ENCODE results near the gene PSMF1. TPM values are rescaled to one million over a fixed set of nuclear protein-coding genes. Genes with fewer than 3 reads are reported as not detected.
A peak's percentile ranks its signal among the peaks of the same experiment; 100 is the strongest.

PSMF1 gene
- total and polyA plus RNA-seq, 2 of the 13 experiments (the other 11 are each of a cell fraction or from before 2014, with no cell fraction given), result 82.5 to 86.0 TPM

DNA sequence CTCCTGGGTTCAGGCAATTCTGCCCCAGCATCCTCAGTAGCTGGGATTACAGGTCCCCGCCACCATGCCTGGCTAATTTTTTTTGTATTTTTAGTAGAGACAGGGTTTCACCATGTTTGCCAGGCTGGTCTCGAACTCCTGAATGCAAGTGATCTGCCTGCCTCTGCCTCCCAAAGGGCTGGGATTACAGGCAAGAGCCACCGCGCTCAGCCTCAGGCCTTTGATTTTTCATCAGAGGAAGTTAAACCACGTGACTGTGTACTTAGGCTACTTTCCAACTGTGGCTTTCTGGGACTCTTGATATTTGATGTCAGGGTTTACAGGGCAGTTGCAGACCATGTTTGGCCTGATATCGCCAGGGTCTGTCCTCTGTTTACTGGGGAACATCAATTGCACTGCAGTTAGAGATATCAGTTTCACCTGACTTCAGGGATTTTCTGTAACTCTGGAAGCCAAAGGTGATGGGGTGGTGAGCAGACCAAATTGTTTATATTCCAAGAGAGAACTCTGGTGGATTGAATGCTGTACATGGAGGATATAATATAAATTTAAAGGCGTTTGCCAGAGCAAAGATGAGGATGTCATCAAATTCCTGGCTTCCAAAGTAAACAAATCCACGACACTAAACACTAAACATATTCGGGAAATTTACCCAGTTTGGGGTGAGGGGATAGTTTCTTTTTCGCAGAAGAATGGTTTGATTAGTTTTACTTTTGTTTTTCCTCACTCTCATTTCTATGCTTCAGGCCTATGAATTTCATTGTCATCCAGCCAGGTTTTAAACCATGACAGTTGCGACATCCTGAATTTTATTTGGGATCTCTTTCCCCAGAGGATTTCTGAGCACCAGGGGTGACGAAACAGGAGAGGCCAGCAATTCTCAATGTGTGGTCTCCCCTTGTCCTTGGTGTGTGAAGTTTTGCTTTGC, 4.2 kb downstream of the PSMF1 start (continued):
- peak; percentile 94 for TF ChIP-seq SAP130 (CRISPR knock-in tag; IDR thresholded peaks at IDR 0.05; ENCODE audit: low read depth)
- no peak for TF ChIP-seq PTBP1 (IDR thresholded peaks at IDR 0.05; ENCODE audit: low read depth, low read length, poor library complexity, severe bottlenecking)
- peak; percentile 27; the same call in 1 of the 2 replicates for TF ChIP-seq ZC3H13 (CRISPR knock-in tag; IDR thresholded peaks at IDR 0.05)
- peak; percentile 91; the same call in 1 of the 2 replicates for TF ChIP-seq ZNF598 (CRISPR knock-in tag; IDR thresholded peaks at IDR 0.05; ENCODE audit: borderline replicate concordance)
- TF ChIP-seq, protein P1, sequence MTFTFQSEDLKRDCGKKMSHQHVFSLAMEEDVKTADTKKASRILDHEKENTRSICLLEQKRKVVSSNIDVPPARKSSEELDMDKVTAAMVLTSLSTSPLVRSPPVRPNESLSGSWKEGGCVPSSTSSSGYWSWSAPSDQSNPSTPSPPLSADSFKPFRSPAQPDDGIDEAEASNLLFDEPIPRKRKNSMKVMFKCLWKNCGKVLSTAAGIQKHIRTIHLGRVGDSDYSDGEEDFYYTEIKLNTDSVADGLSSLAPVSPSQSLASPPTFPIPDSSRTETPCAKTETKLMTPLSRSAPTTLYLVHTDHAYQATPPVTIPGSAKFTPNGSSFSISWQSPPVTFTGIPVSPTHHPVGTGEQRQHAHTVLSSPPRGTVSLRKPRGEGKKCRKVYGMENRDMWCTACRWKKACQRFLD (CRISPR knock-in tag; IDR thresholded peaks at IDR 0.05; ENCODE audit: borderline replicate concordance), result no peak
- no peak for TF ChIP-seq AHR (CRISPR knock-in tag; IDR thresholded peaks at IDR 0.05)
- peak; percentile 59; the same call in 1 of the 2 replicates for TF ChIP-seq ZNF44 (CRISPR knock-in tag; IDR thresholded peaks at IDR 0.05)
- 0 out of 2 replicates have a peak, but pooled peaks have one; percentile 53 for TF ChIP-seq SP4 (CRISPR knock-in tag; IDR thresholded peaks at IDR 0.05)
- TF ChIP-seq, protein P2, sequence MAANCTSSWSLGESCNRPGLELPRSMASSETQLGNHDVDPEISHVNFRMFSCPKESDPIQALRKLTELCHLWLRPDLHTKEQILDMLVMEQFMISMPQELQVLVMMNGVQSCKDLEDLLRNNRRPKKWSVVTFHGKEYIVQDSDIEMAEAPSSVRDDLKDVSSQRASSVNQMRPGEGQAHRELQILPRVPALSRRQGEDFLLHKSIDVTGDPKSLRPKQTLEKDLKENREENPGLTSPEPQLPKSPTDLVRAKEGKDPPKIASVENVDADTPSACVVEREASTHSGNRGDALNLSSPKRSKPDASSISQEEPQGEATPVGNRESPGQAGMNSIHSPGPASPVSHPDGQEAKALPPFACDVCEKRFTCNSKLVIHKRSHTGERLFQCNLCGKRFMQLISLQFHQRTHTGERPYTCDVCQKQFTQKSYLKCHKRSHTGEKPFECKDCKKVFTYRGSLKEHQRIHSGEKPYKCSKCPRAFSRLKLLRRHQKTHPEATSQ (CRISPR knock-in tag; IDR thresholded peaks at IDR 0.05; ENCODE audit: borderline replicate concordance), result no peak
- peak; percentile 68 for TF ChIP-seq NCOA2 (CRISPR knock-in tag; IDR thresholded peaks at IDR 0.05)
- TF ChIP-seq, protein P3, sequence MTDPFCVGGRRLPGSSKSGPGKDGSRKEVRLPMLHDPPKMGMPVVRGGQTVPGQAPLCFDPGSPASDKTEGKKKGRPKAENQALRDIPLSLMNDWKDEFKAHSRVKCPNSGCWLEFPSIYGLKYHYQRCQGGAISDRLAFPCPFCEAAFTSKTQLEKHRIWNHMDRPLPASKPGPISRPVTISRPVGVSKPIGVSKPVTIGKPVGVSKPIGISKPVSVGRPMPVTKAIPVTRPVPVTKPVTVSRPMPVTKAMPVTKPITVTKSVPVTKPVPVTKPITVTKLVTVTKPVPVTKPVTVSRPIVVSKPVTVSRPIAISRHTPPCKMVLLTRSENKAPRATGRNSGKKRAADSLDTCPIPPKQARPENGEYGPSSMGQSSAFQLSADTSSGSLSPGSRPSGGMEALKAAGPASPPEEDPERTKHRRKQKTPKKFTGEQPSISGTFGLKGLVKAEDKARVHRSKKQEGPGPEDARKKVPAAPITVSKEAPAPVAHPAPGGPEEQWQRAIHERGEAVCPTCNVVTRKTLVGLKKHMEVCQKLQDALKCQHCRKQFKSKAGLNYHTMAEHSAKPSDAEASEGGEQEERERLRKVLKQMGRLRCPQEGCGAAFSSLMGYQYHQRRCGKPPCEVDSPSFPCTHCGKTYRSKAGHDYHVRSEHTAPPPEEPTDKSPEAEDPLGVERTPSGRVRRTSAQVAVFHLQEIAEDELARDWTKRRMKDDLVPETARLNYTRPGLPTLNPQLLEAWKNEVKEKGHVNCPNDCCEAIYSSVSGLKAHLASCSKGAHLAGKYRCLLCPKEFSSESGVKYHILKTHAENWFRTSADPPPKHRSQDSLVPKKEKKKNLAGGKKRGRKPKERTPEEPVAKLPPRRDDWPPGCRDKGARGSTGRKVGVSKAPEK (CRISPR knock-in tag; IDR thresholded peaks at IDR 0.05; ENCODE audit: borderline replicate concordance), result no peak
- no peak for TF ChIP-seq CENPX (CRISPR knock-in tag; IDR thresholded peaks at IDR 0.05)
- TF ChIP-seq, protein P4, sequence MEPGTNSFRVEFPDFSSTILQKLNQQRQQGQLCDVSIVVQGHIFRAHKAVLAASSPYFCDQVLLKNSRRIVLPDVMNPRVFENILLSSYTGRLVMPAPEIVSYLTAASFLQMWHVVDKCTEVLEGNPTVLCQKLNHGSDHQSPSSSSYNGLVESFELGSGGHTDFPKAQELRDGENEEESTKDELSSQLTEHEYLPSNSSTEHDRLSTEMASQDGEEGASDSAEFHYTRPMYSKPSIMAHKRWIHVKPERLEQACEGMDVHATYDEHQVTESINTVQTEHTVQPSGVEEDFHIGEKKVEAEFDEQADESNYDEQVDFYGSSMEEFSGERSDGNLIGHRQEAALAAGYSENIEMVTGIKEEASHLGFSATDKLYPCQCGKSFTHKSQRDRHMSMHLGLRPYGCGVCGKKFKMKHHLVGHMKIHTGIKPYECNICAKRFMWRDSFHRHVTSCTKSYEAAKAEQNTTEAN (CRISPR knock-in tag; conservative IDR thresholded peaks at IDR 0.05), result peak; percentile 57; the same call in 1 of the 2 replicates
- 0 out of 2 replicates have a peak, but pooled peaks have one; percentile 53 for TF ChIP-seq BRCA1 (CRISPR knock-in tag; IDR thresholded peaks at IDR 0.05)
- TF ChIP-seq IKZF4 (CRISPR knock-in tag; IDR thresholded peaks at IDR 0.05; ENCODE audit: borderline replicate concordance, low read depth, not compliant biosample characterization), result peak; percentile 34
- no peak; the same call in none of the 2 replicates for TF ChIP-seq KDM6A (CRISPR knock-in tag; IDR thresholded peaks at IDR 0.05; ENCODE audit: low read depth)
- TF ChIP-seq ESRRA (CRISPR knock-in tag; IDR thresholded peaks at IDR 0.05; ENCODE audit: low read depth), result 0 out of 2 replicates have a peak, but pooled peaks have one; percentile 38
- TF ChIP-seq ZNF34 (CRISPR knock-in tag; IDR thresholded peaks at IDR 0.05; ENCODE audit: borderline replicate concordance), result no peak
- no peak for TF ChIP-seq DNMT1 (CRISPR knock-in tag; IDR thresholded peaks at IDR 0.05)
- TF ChIP-seq ONECUT2 (CRISPR knock-in tag; IDR thresholded peaks at IDR 0.05), result 0 out of 2 replicates have a peak, but pooled peaks have one; percentile 34
- TF ChIP-seq SPEN (CRISPR knock-in tag; IDR thresholded peaks at IDR 0.05; ENCODE audit: low read depth), result peak; percentile 74; the same call in 1 of the 2 replicates
- TF ChIP-seq RBFOX2 (IDR thresholded peaks at IDR 0.05; ENCODE audit: low read depth, low read length), result peak; percentile 52
